ENCODE results near the gene MSX1.
A peak's percentile ranks its signal among the peaks of the same experiment; 100 is the strongest.

MSX1 gene

DNA sequence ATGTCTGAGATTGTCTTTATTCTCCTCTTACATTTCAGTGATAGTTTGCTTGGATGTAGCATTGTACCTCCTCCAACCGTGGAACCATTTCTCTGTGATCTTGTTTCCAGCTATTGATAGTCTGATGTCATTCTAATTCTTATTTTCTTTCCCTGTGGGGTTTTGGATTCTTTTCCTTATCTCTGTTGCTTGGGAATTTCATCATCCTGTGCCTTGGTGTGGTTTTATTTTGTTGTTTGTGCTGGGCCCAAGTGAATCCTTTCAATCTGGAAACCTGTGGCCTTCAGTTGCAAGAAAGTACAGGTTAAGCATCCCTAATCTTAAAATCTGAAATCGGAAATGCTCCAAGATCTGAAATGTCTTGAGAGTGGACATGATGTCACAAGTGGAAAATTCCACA, 22.0 kb downstream of the MSX1 start:
- no peaks in the 10 kb centered on the region for H3K4me1 ChIP-seq (ENCODE audit: low read length)
- H3K9me2 ChIP-seq (replicated peaks; ENCODE audit: insufficient read depth, low read length), result no peaks in the 10 kb centered on the region
- no peak overlapping the region for H3K9ac ChIP-seq (ENCODE audit: low read length)
- no peak overlapping the region for H3K4me2 ChIP-seq (ENCODE audit: low read depth, low read length)
- no peak overlapping the region for H3K27ac ChIP-seq (ENCODE audit: low read length)
- no peaks in the 10 kb centered on the region for H3K79me2 ChIP-seq (ENCODE audit: low read length)
- TF ChIP-seq EZH2phosphoT487 (IDR thresholded peaks at IDR 0.05; ENCODE audit: low read length), result no peak
- TF ChIP-seq CTCF (IDR thresholded peaks at IDR 0.05; ENCODE audit: low read length), result no peak
- TF ChIP-seq EZH2 (optimal IDR thresholded peaks at IDR 0.05; ENCODE audit: low read depth, low read length), result no peak
- no peaks in the 10 kb centered on the region for H3K36me3 ChIP-seq (replicated peaks; ENCODE audit: insufficient read depth, low read length)
- no peak overlapping the region for H2AFZ ChIP-seq (ENCODE audit: low read length)
- no peak overlapping the region for H3K4me3 ChIP-seq (ENCODE audit: low read length)
- no peak for DNase-seq
- no peaks in the 10 kb centered on the region for H3K9me3 ChIP-seq (replicated peaks; ENCODE audit: insufficient read depth, low read length)
- no peaks in the 10 kb centered on the region for H3K27me3 ChIP-seq (replicated peaks; ENCODE audit: insufficient read depth, low read length)
- H3F3A ChIP-seq (ENCODE audit: insufficient read depth, low read length), result no peaks in the 10 kb centered on the region
- H4K20me1 ChIP-seq (ENCODE audit: insufficient read depth, low read length), result no peaks in the 10 kb centered on the region

GRCh38 chr4:4884611-4885010, 25.1 kb downstream of the MSX1 start:
- Histone ChIP-seq H3K27ac (ENCODE audit: low read length) (no peak overlapping the region), H3K79me2 (ENCODE audit: low read length) (no peaks in the 10 kb centered on the region), H3K4me3 (ENCODE audit: low read length) (no peak overlapping the region), H4K20me1 (ENCODE audit: insufficient read depth, low read length) (no peaks in the 10 kb centered on the region), H2AFZ (ENCODE audit: low read length) (no peak overlapping the region), H3K4me2 (ENCODE audit: low read depth, low read length) (no peak overlapping the region), H3K9me2 (replicated peaks; ENCODE audit: insufficient read depth, low read length) (no peaks in the 10 kb centered on the region), H3K4me1 (ENCODE audit: low read length) (no peaks in the 10 kb centered on the region), H3F3A (ENCODE audit: insufficient read depth, low read length) (no peaks in the 10 kb centered on the region), H3K27me3 (replicated peaks; ENCODE audit: insufficient read depth, low read length) (no peaks in the 10 kb centered on the region), H3K36me3 (replicated peaks; ENCODE audit: insufficient read depth, low read length) (no peaks in the 10 kb centered on the region), H3K9ac (ENCODE audit: low read length) (no peak overlapping the region), H3K9me3 (replicated peaks; ENCODE audit: insufficient read depth, low read length) (no peaks in the 10 kb centered on the region)
- TF ChIP-seq CTCF (IDR thresholded peaks at IDR 0.05; ENCODE audit: low read length), result no peak
- DNase-seq, result no peak

DNA sequence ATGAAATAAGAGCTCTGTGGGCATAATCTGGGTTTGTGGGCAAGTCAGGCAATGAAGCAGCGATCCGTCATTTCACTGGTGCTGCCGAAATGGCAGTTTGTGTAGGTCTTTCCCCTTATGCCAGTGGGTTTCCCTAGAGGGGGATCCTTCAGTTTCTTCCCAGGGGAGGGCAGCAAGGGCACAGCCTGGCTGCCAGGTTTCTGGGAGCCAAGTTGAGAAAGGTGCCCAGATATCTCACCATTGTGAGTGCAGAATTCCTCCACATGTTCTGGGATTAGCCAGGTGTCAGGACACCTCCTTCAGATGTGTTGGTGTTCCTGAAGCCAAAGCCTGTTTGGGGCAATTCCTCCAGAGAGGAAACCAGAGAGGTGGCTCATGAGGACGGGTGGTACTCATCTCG, 28.0 kb downstream of the MSX1 start:
- Histone ChIP-seq H3K27ac (ENCODE audit: low read length) (no peak overlapping the region), H3K79me2 (ENCODE audit: low read length) (no peaks in the 10 kb centered on the region), H3K4me1 (ENCODE audit: low read length) (no peaks in the 10 kb centered on the region), H4K20me1 (ENCODE audit: insufficient read depth, low read length) (no peaks in the 10 kb centered on the region), H2AFZ (ENCODE audit: low read length) (no peak overlapping the region), H3K9ac (ENCODE audit: low read length) (no peak overlapping the region), H3K9me2 (replicated peaks; ENCODE audit: insufficient read depth, low read length) (no peaks in the 10 kb centered on the region), H3K4me3 (ENCODE audit: low read length) (no peak overlapping the region), H3F3A (ENCODE audit: insufficient read depth, low read length) (no peaks in the 10 kb centered on the region), H3K9me3 (replicated peaks; ENCODE audit: insufficient read depth, low read length) (no peaks in the 10 kb centered on the region), H3K27me3 (replicated peaks; ENCODE audit: insufficient read depth, low read length) (no peaks in the 10 kb centered on the region), H3K36me3 (replicated peaks; ENCODE audit: insufficient read depth, low read length) (no peaks in the 10 kb centered on the region), H3K4me2 (ENCODE audit: low read depth, low read length) (no peak overlapping the region)
- no peak for DNase-seq
- TF ChIP-seq EZH2phosphoT487 (IDR thresholded peaks at IDR 0.05; ENCODE audit: low read length) (no peak), CTCF (IDR thresholded peaks at IDR 0.05; ENCODE audit: low read length) (no peak), EZH2 (optimal IDR thresholded peaks at IDR 0.05; ENCODE audit: low read depth, low read length) (no peak)

DNA sequence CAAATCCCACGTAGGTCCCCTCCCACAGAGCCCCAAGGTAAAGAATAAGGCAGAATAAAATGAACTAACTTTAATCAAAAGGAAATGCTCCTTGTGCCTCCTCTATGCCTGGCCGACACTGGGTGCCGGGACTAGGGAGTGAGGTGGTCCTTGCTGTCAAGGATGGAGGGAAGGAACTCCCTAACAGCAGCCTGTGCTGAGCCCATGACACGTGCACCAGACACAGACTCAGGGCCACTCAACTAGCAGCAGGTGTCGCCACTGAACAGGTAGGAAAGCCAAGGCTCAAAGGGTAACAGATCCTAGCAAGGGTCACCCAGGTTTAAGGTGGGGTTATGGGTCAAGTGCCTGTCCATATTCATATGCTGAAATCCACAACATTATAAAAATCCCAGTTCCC, 29.2 kb downstream of the MSX1 start:
- no peak overlapping the region for H3K4me2 ChIP-seq (ENCODE audit: low read depth, low read length)
- no peak overlapping the region for H3K9ac ChIP-seq (ENCODE audit: low read length)
- H3F3A ChIP-seq (ENCODE audit: insufficient read depth, low read length), result no peaks in the 10 kb centered on the region
- no peaks in the 10 kb centered on the region for H3K36me3 ChIP-seq (replicated peaks; ENCODE audit: insufficient read depth, low read length)
- H3K9me3 ChIP-seq (replicated peaks; ENCODE audit: insufficient read depth, low read length), result no peaks in the 10 kb centered on the region
- no peak overlapping the region for H3K27ac ChIP-seq (ENCODE audit: low read length)
- no peaks in the 10 kb centered on the region for H3K79me2 ChIP-seq (ENCODE audit: low read length)
- H3K9me2 ChIP-seq (replicated peaks; ENCODE audit: insufficient read depth, low read length), result no peaks in the 10 kb centered on the region
- H3K4me3 ChIP-seq (ENCODE audit: low read length), result no peak overlapping the region
- no peak overlapping the region for H2AFZ ChIP-seq (ENCODE audit: low read length)
- H4K20me1 ChIP-seq (ENCODE audit: insufficient read depth, low read length), result no peaks in the 10 kb centered on the region
- no peak for DNase-seq
- TF ChIP-seq CTCF (IDR thresholded peaks at IDR 0.05; ENCODE audit: low read length) (0 out of 2 replicates have a peak, but pooled peaks have one; percentile 18), EZH2 (optimal IDR thresholded peaks at IDR 0.05; ENCODE audit: low read depth, low read length) (no peak), EZH2phosphoT487 (IDR thresholded peaks at IDR 0.05; ENCODE audit: low read length) (no peak)
- H3K4me1 ChIP-seq (ENCODE audit: low read length), result no peaks in the 10 kb centered on the region
- H3K27me3 ChIP-seq (replicated peaks; ENCODE audit: insufficient read depth, low read length), result no peaks in the 10 kb centered on the region
